VCaP (cell line): ENCODE data around the gene IFNL2.

Source experiments
- H3K27ac ChIP-seq: fragments of 450-650 bp; 2 replicates; pipeline ENCODE4 v1.5.1; 2017
- CTCF ChIP-seq: fragments of 450-650 bp; conservative IDR thresholded peaks from 2 replicates; pipeline ENCODE4 v1.5.1; 2017; ENCODE audit warnings: mild to moderate bottlenecking, moderate library complexity

The IFNL2 gene

GRCh38 chr19:39296906-39297305 is 28.7 kb downstream of the IFNL2 start:
- H3K27ac ChIP-seq: no peak overlapping the region
- no peak for TF ChIP-seq CTCF

GRCh38 chr19:39297931-39298634 is 29.9 kb downstream of the IFNL2 start:
- TF ChIP-seq CTCF: no peak
- no peak overlapping the region for H3K27ac ChIP-seq

GRCh38 chr19:39299404-39299803 is 31.2 kb downstream of the IFNL2 start:
- TF ChIP-seq CTCF: no peak
- no peak overlapping the region for H3K27ac ChIP-seq

GRCh38 chr19:39299832-39300231 is 31.6 kb downstream of the IFNL2 start:
- no peak for TF ChIP-seq CTCF
- no peak overlapping the region for H3K27ac ChIP-seq

- no peak for TF ChIP-seq CTCF
- H3K27ac ChIP-seq: no peak overlapping the region
These were observed 32.8 kb downstream of the IFNL2 start for GRCh38 chr19:39301021-39301420.

- no peak overlapping the region for H3K27ac ChIP-seq
- no peak for TF ChIP-seq CTCF
These were observed 33.4 kb downstream of the IFNL2 start for GRCh38 chr19:39301562-39301961.

- no peak overlapping the region for H3K27ac ChIP-seq
- no peak for TF ChIP-seq CTCF
These were observed 35.4 kb downstream of the IFNL2 start for GRCh38 chr19:39303373-39304184.
